Activated T-cell treated with anti-CD3 and anti-CD28 coated beads, Interleukin-2, amount 50 U/mL, for 1 hour (primary cell): Measurements from ENCODE around the gene C19orf12.
"Not testable (repeated sequence)": the region's sequence is repeated elsewhere in the genome, so short reads cannot be mapped to it uniquely, and the experiment has no call there.

Experiments
- DNase-seq: peaks from one replicate; pipeline ENCODE4 v3.0.0-alpha.2; 2020

C19orf12 gene

GRCh38 chr19:29675120-29675649 lies 39.9 kb downstream of the C19orf12 start:
- DNase-seq = no peak

GRCh38 chr19:29674374-29675119 lies 40.5 kb downstream of the C19orf12 start:
- DNase-seq = no peak

- no peak for DNase-seq
Observed at GRCh38 chr19:29673451-29674371, 41.4 kb downstream of the C19orf12 start.

GRCh38 chr19:29672933-29673336 lies 42.1 kb downstream of the C19orf12 start:
- peak; percentile 81 for DNase-seq

DNA sequence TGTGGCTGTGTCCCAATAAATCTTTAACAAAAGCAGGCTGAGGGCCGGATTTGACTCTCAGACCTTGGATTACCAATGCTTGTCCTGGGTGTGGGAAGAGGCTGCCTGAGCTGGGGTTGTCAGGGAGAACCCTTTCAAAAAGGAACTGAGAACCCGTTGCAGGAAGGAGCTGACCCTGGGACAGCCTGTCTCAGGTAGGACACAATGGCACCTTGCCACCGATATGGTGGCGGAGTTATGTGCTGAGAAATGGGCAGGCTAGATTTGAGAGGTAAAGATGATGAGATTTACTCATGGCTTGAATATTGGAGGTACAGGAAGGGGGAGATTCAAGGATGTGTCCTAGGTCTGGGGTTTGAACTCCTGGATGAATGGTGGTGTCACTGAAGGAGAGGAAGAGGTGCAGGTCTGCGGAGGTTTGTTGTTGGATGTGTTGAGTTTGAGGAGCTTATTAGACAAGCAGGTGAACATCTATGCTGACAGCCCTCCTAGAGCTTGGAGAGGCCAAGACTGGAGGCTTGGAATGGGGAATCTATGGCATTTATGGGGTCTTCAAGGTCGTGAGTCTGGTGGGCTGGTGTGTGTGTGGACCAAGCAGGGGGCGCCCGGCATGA lies 42.6 kb downstream of the C19orf12 start:
- peak; percentile 37 for DNase-seq

DNA sequence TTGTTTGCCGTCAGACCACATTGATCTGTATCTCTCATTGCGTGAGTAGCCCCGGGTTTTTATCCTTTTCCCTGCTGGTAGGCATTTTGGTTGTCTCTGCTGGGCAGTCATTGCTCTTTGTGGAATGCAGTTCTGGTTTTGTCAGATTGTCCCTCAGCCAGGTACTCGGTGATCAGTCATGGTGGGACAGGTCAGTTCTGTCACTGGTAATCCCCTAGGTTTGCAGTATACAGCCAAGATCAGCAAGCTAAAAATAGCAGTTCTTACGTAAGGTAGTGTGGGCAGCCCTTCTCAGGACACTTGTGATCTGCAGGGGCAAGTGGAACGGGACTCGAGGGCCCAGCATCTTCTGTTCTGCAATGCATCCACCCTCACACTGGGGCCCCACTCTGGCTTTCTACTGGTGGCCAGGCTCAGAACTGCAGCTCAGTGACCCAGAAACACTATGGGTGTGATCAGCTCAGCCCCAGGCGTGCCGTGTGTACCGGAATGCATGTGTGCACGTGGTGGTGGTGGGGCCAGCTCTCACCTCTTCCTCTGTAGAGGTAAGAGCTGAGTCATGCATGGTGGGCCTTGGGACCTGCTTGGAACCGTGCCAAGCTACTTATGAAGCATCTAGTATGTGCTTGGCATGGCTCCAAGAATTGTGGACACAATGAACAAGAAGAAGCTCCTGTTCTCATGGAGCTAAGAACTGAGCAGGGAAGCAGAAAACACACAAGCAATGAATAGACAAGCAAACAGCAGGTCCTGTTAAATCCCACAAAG lies 43.5 kb downstream of the C19orf12 start:
- DNase-seq = peak; percentile 84

- DNase-seq = not testable (repeated sequence)
Observed at GRCh38 chr19:29671026-29671392, 44.1 kb downstream of the C19orf12 start.

DNA sequence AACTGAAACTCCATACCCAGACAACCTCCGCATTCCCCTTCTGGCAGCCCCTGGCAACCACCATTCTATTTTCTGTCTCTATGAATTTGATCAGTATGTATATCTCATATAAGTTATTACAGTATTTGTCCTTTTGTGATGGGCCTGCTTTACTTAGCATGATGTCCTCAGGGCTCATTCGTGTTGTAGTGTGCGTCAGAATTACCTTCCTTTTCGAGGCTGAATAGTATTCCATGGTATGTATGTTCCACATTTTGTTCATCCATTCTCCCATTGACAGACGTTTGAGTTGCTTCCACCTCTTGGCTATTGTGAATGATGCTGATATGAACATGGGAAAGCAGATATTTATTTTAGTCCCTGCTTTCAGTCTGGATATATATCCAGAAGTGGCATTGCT lies 44.8 kb downstream of the C19orf12 start:
- no peak for DNase-seq

- peak; percentile 28 for DNase-seq
Observed at GRCh38 chr19:29668746-29669609, 46.1 kb downstream of the C19orf12 start.

DNA sequence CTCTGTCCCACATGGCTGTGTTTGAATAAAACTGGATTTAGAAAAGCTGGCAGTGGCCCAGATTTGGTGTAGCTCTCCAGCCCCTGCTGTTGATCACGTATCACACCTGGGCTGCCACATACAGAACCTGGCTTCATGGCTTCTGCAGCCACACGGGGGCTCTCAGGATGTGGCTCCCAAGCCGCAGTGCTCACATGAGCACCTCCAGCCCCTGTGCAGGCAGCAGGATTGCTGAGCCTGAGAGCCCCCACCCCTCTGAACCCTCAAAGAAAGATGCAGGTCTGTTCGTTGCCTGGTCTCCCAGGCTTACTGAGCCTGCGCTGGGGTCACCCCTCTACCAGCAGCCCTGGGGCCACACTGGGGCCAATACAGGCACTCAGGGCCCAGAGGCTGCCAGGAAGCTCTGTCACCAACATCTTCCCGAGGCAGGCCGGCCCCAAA lies 47.1 kb downstream of the C19orf12 start:
- peak; percentile 71 for DNase-seq

- no peak for DNase-seq
Observed at GRCh38 chr19:29667387-29667783, 47.7 kb downstream of the C19orf12 start.

DNA sequence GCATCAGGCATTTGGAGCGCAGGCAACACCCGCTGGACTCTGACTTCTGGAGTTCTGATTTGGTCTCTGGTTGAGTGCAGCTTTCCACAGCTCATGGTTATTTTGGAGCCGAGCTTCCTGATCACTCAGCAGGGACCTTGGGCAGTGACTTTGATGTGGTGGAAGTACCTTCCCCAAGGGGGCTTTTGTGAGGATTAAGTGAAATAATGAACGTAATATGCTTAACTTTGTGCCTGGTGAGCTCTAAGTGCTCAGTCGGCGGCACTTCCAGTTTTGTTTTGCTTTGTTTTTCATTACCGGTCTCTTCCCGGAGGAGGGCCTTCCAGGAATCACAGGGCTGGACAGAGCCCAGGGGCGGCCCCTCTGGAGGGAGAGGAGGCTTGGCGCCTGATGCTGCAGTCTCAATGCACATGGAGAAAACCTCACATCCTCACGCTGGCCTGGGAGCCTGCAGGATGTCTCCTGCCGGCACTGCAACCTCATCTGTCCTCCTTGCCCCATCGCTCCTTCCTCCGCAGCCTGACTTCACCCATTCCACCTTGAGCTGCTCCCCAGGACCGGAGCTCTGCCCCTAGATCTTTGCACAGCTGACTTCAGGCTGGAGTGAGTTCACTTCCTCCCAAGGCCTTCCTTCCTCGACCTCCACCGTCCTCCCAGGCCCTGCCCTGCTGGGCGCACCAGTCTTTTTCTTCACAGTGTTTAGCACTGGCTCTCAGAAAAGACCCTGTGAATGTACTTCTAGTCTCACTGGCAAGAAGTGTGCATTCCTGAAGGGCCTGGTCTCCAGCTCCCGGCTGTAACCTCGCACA lies 48.3 kb downstream of the C19orf12 start:
- peak; percentile 37 for DNase-seq

- DNase-seq = peak; percentile 36
Observed at GRCh38 chr19:29665826-29666577, 49.1 kb downstream of the C19orf12 start.

- peak; percentile 85 for DNase-seq
Observed at GRCh38 chr19:29665215-29665825, 49.7 kb downstream of the C19orf12 start, which contains the start of gene PLEKHF1. Gene PLEKHF1, plus strand, starts transcription at chr19:29665461. Its CDS starts 8,379 bp downstream, at chr19:29673840.

DNA sequence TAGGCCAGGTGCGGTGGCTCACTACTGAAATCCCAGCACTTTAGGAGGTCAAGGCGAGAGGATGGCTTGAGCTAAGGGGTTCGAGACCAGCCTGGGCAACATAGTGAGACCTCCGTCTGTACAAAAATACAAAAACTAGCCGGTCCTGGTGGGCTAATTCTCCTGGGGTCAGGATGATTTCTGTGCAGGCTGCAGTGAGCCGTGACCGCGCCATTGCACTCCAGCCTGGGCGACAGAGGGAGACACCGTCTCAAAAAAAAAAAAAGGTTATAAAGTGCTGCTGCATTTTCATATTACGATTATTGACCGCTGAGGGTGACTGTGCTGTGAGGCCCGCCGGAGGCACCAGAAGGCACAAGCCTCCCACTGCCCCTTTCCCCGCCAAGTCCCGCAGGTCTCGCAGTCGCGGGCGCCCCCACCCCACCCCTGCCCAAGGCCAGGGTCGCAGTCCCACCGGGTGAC lies 50.3 kb downstream of the C19orf12 start:
- DNase-seq = no peak

- peak; percentile 24 for DNase-seq
Observed at GRCh38 chr19:29663861-29664752, 51.0 kb downstream of the C19orf12 start.

- peak; percentile 26 for DNase-seq
Observed at GRCh38 chr19:29662604-29663404, 52.3 kb downstream of the C19orf12 start.
